Camera-type eye (tissue), 1 donor: ENCODE measurements around the gene SRP19. TPM values are rescaled to one million over a fixed set of nuclear protein-coding genes. Genes with fewer than 3 reads are reported as not detected.

Experiments used
- total RNA-seq: library from RNA; depleted of rRNA; stranded (reverse); fragments of >200 nt; gene quantifications from one replicate; pipeline ENCODE4 v1.2.3, GENCODE V29; 2014

The SRP19 gene
- total RNA-seq: 61.9 TPM

DNA sequence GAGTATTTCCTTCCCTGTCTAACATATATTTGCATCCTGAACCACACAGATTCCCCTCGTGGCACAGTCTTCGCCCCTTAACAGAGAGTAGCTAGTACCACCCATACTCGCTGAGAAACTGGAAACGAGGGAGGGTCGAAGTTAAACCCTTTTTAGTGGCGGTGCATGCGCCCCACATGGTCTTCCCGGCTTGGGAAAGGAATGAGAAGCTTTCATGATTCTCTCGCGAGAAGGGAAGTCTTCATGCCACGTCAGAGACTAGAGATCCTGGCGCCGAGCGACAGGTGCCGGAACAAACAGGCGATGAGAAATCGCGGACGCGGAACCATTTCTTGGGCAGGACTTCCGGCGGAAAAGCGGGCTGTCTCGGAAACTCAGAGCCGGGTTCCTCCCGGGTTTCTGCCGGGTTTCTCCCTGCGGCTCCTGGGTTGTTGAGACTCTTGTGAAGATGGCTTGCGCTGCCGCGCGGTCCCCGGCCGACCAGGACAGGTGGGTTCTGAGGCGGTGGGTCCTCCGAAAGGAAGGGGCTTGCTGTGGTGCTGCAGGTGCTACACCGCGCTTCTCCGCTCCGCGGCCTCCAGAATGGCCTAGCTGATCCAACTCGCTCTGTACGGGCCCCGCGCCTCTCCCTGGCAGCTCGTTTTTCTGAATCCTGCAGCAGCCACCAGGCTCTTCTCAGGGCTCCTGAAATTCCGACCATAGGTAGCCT lies at the start of gene SRP19:
Gene SRP19 (plus strand): TSS at position 359 of the 709 bp plus-strand sequence. CDS start 90 bp downstream, at position 449.

Other genes starting within 250 kb of the SRP19 start
- 209 TPM for gene APC, start 123.4 kb upstream of the SRP19 start, total RNA-seq
- 62.9 TPM for gene REEP5, start 60.9 kb downstream of the SRP19 start, total RNA-seq
- gene DCP2, start 115.5 kb downstream of the SRP19 start, total RNA-seq: 117 TPM